CD4-positive, alpha-beta T cell treated with Interleukin-4 for 1 hour (primary cell): ENCODE measurements around the gene CALHM1.
A peak's percentile ranks its signal among the peaks of the same experiment; 100 is the strongest.
"Not testable (repeated sequence)": the region's sequence is repeated elsewhere in the genome, so short reads cannot be mapped to it uniquely, and the experiment has no call there.

Experiments used
- DNase-seq, 2 donors: peaks; one replicate each; pipeline ENCODE4 v3.0.0-alpha.2; 2020 to 2022

The CALHM1 gene

GRCh38 chr10:103427866-103428265 is 30.8 kb downstream of the CALHM1 start:
- DNase-seq: no peak

- no peak for DNase-seq
These were observed 35.0 kb downstream of the CALHM1 start for GRCh38 chr10:103423748-103424147.

DNA sequence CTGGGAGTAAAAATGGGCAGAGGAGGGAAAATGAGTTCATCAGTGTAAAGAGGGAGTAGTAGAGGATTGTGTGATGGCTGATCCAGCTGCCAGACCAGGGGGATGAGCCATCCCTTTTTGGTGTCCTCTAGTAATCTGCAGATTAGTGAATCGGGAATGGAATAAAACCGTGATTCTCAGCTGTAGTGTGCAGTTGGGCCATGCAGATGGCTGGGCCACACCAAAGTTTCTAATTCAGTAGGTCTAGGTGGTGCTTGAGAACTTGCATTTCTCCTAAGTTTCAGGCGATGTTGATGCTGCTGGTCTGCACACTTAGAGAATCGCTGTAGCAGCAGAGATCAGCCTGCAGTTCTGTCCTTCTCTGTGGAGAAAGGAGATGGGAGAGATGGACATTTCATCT is 39.6 kb downstream of the CALHM1 start:
- DNase-seq: no peak

GRCh38 chr10:103417601-103418000 is 41.1 kb downstream of the CALHM1 start:
- no peak for DNase-seq

DNA sequence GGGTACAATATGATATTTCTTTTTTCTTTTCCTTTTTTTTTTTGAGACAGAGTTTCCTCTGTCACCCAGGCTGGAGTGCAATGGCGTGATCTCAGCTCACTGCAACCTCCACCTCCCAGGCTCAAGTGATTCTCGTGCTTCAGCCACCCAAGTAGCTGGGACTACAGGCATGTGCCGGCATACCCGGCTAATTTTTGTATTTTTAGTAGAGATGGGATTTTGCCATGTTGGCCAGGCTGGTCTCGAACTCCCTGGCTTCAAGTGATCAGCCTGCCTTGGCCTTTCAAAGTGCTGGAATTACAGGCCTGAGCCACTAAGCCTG is 41.6 kb downstream of the CALHM1 start:
- DNase-seq: not testable (repeated sequence)

- peak; percentile 61 to 75 for DNase-seq
These were observed 42.1 kb downstream of the CALHM1 start for GRCh38 chr10:103416436-103417147.

GRCh38 chr10:103415581-103415980 is 43.1 kb downstream of the CALHM1 start:
- DNase-seq: no peak

GRCh38 chr10:103413564-103413963 is 45.1 kb downstream of the CALHM1 start:
- DNase-seq: no peak
